Stomach smooth muscle (tissue), 2 donors: Measurements from ENCODE around the gene DNAJC12.

ENCODE experiments used
- H3K27ac ChIP-seq: one replicate; pipeline ENCODE4 v1.7.0; 2013; ENCODE audit warnings: mild to moderate bottlenecking, low read length, inconsistent platforms
- H3K27me3 ChIP-seq, 2 donors: one replicate each; pipeline ENCODE4 v1.7.0; 2013; ENCODE audit warnings: low read length in 2 of 2; ENCODE audit not compliant: insufficient read depth in 2 of 2, control insufficient read depth in 1 of 2
- H3K36me3 ChIP-seq, 2 donors: one replicate each; pipeline ENCODE4 v1.7.0; 2013; ENCODE audit warnings: low read length in 2 of 2; ENCODE audit not compliant: control insufficient read depth in 2 of 2, insufficient read depth in 2 of 2
- H3K4me1 ChIP-seq: one replicate; pipeline ENCODE4 v1.7.0; 2013; ENCODE audit warnings: low read length; ENCODE audit not compliant: control insufficient read depth, insufficient read depth
- H3K4me3 ChIP-seq, 2 donors: one replicate each; pipeline ENCODE4 v1.7.0; 2013; ENCODE audit warnings: low read length in 2 of 2
- H3K9ac ChIP-seq, 2 donors: one replicate each; pipeline ENCODE4 v1.7.0; 2013; ENCODE audit warnings: low read length in 2 of 2, mild to moderate bottlenecking in 1 of 2
- H3K9me3 ChIP-seq, 2 donors: one replicate each; pipeline ENCODE4 v1.7.0; 2013; ENCODE audit warnings: low read length in 2 of 2; ENCODE audit not compliant: control insufficient read depth in 2 of 2
- donor health status: healthy.
- donor health status: Pancreatic carcinoma.

Gene DNAJC12

DNA sequence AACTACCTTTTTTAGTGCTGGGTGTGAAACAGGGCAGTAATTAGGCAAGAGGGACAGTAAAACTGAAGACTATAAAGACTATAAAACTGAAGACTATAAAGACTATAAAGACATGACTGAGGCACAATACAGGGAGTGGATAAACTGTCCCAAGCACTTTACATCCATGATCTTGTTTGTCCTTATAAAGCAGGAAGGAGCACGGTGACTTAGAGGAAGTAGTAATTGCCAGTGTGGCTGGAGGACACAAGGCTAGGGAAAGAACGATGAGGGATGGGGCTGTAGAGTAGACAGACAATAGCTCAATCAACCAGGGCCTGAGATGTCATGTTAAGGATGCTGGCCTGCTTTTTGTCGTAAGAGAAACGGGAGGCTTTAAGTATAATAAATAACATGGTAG is 26.0 kb downstream of the DNAJC12 start:
- Histone ChIP-seq H3K27me3 (no peaks in the 10 kb centered on the region), H3K4me1 (no peaks in the 10 kb centered on the region), H3K9ac (no peak overlapping the region), H3K9me3 (no peaks in the 10 kb centered on the region), H3K36me3 (no peaks in the 10 kb centered on the region), H3K27ac (no peak overlapping the region), H3K4me3 (no peak overlapping the region)

DNA sequence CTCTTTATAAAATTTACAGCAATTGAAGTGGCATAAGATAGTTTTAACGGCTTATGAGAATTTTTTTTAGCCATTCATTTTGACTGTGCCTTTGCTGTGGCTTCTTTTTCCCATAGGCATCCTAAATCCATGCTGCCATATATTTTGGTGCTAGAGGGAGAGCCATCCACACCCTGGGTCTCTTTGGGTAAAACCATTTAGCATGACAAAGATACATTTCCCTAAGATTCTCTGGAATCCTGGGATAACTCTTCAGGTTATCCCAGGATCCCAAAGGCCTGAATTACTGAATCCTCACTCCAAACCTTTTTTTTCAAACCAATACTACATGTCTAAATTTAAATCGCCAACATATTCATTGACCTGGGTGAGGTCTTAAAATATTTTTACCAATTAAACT is 28.9 kb downstream of the DNAJC12 start:
- Histone ChIP-seq H3K4me3 (no peak overlapping the region), H3K36me3 (no peaks in the 10 kb centered on the region), H3K27ac (no peak overlapping the region), H3K27me3 (no peaks in the 10 kb centered on the region), H3K9ac (no peak overlapping the region), H3K4me1 (no peaks in the 10 kb centered on the region), H3K9me3 (no peaks in the 10 kb centered on the region)

DNA sequence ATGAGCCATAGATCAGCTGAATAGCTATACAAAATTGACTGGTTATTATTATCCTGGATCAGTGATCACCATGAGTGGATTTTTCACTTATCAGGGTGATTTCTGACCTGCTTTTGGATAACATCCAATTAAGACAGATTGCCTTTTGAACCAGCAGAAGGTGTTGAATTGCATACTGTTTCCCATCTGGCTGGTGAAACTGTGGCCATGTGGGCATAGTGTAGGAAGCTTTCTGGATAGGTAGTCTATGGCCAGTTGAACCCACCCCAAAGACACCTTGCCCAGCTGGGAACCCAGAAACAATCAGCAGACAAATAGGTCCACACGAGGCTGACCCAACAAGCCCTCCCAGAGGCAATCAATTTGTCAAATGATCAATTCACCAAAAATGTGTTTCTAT is 29.3 kb downstream of the DNAJC12 start:
- Histone ChIP-seq H3K9ac (no peak overlapping the region), H3K27me3 (no peaks in the 10 kb centered on the region), H3K9me3 (no peaks in the 10 kb centered on the region), H3K36me3 (no peaks in the 10 kb centered on the region), H3K4me1 (no peaks in the 10 kb centered on the region), H3K4me3 (no peak overlapping the region), H3K27ac (no peak overlapping the region)

DNA sequence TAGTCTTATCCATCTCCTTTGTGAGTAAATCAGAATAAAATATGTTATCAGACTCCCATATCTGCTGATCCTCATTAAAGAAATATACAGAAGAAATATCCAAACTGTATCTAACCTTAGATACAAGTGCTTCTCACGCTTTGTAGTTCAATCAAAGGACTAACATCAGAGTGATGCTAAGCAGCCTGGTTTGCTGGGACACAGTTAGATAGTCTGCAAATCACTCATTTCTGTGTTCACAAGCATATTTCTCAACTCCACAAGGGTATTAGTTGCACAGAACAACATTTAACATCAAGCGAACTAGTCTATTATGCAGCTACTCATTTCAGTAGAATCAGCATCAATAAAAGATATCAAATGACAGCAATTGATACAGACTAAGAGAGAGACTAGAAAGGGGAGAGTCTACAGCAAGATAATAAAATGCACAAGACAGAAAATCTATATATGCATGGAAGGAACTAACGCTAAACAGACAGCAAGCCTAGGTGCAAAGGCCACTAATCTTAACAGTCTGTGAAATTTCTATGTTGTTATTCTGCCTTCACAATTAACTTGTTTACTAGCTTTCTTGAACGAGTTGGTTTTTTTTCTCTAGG is 30.0 kb downstream of the DNAJC12 start:
- Histone ChIP-seq H3K36me3 (no peaks in the 10 kb centered on the region), H3K4me3 (no peak overlapping the region), H3K4me1 (no peaks in the 10 kb centered on the region), H3K9ac (no peak overlapping the region), H3K27ac (no peak overlapping the region), H3K27me3 (no peaks in the 10 kb centered on the region), H3K9me3 (no peaks in the 10 kb centered on the region)

DNA sequence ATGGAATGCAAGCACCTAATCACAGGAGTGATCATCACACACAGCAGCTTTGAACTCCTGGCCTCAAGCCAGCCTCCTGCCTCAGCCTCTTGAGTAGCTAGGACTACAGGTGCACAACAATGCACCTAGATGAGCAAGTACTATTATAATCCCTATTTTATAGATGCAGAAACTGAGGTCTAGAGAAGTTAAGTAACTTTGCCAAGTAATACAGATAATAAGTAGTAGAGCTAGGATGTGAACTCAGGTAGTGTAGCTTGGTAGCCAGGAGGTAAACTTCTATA is 33.7 kb downstream of the DNAJC12 start:
- H3K27ac ChIP-seq = no peak overlapping the region
- no peak overlapping the region for H3K9ac ChIP-seq
- H3K36me3 ChIP-seq = no peaks in the 10 kb centered on the region

DNA sequence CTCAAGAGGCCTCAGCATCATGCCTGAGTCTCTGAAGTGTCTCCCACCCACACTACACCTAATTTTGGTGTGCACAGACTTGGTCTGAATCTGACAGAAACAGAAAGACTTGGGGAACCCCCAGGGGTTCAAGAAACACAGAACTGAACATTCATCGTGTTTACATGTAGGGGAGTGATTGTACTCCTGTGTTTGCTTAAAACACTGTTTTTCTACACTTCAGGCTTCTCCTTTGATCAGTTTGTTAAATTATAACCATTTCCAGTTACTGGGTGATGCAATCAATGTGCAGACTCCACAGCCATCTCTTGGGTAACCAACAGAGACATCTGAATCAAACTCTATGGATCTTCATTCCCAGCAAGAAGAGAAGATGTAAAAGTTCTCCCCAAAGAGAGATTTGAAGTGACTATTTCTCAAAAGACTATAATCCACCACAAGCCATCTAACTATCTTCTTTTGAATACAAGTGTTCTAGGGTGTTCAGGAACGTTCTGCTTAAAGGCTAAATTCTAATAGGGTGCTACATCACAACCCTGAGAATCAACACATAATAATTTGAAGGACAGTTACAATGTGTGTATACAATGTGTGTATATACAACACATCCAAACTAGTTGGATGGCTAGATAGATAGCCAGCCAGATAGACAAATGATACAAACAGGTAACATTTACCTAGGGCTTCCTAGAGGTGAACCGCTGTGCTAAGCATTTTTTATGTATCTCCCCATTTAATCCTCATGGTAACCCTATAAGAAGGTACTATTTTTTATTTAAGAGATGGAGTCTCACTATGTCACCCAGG is 34.2 kb downstream of the DNAJC12 start:
- H3K9me3 ChIP-seq = no peaks in the 10 kb centered on the region
- H3K27me3 ChIP-seq = no peaks in the 10 kb centered on the region
- no peak overlapping the region for H3K27ac ChIP-seq
- H3K36me3 ChIP-seq = no peaks in the 10 kb centered on the region
- no peak overlapping the region for H3K9ac ChIP-seq
- no peaks in the 10 kb centered on the region for H3K4me1 ChIP-seq
- H3K4me3 ChIP-seq = no peak overlapping the region

More for the DNA sequence above, 33.7 kb downstream of the DNAJC12 start:
- Histone ChIP-seq H3K4me3 (no peak overlapping the region), H3K27me3 (no peaks in the 10 kb centered on the region), H3K4me1 (no peaks in the 10 kb centered on the region), H3K9me3 (no peaks in the 10 kb centered on the region)

DNA sequence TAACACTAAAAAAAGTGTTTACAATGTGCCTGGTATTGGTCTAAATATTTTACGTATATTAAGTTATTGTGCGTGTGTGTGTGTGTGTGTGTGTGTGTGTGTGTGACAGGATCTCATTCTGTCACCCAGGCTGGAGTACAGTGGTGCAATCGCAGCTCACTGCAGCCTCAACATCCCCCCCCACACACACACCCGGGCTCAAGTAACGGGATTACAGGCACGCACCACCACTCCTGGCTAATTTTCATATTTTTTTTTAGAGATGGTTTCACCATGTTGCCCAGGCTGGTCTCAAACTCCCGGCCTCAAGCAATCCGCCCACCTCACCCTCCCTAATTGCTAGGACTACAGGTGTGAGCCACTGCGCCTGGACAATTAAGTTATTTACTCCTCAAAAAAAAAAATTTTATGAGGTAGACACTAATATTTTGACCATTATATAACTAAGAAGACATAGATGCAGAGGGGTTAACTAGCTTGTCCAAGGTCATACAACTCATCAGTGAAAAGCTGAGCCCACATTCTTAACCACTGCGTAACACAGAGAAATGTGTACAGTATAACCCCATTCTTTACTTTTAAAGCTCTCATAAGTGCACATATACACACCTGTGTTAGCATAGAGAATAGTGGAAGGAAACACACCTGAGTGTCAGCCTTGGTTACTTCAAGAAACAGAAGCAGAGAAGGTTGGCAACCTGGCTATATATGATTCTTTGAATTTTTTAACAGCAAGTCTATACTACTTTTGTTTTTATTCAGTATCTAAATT is 35.0 kb downstream of the DNAJC12 start:
- Histone ChIP-seq H3K4me1 (no peaks in the 10 kb centered on the region), H3K9ac (no peak overlapping the region), H3K4me3 (no peak overlapping the region), H3K27me3 (no peaks in the 10 kb centered on the region), H3K9me3 (no peaks in the 10 kb centered on the region), H3K36me3 (no peaks in the 10 kb centered on the region), H3K27ac (no peak overlapping the region)

DNA sequence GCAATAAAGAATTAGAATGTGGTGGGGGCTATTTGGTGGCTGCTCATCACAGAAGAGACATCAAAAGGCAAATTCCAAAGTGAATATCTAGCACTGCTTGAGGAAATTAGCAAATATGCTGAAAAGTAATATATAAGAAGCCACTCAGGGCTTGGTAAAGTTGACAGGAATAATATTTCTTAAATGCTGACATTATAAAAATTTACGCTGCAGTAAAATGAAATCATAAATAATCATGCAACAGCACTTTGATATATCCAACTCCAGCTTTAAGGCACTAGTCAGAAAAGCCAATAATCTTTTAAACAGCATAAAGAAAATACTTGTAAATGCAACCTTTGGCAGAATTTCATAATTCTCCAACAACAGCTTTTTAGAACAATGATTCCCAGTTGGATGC is 36.9 kb downstream of the DNAJC12 start:
- Histone ChIP-seq H3K4me1 (no peaks in the 10 kb centered on the region), H3K9me3 (no peaks in the 10 kb centered on the region), H3K36me3 (no peaks in the 10 kb centered on the region), H3K4me3 (no peak overlapping the region), H3K9ac (no peak overlapping the region), H3K27ac (no peak overlapping the region), H3K27me3 (no peaks in the 10 kb centered on the region)

DNA sequence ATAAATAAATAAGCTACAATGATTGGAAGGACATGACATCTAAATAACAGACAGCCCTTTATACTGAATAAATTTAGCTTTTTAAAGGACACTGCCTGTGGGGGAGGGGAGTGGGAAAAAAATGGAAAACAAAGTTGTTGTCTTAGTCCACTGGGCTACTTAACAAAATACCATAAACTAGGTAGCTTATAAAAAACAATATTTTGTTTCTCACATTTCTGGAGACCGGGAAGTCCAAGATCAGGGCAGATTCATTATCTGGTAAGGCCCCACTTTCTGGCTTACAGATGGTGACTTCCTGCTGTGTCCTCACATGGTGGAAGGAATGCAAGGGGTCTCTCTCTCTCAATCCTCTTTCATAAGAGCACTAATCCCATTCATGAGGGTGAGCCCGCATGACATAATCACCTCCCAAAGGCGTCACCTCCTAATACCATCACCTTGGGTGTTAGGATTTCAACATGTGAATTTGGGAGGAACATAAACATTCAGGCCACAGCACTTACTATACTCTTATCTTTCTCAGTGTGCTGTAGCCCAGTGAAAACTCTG is 43.0 kb downstream of the DNAJC12 start:
- H3K27ac ChIP-seq = no peak overlapping the region
- H3K36me3 ChIP-seq = no peaks in the 10 kb centered on the region
- H3K27me3 ChIP-seq = no peaks in the 10 kb centered on the region
- H3K9ac ChIP-seq = no peak overlapping the region
- no peaks in the 10 kb centered on the region for H3K9me3 ChIP-seq
- H3K4me1 ChIP-seq = no peaks in the 10 kb centered on the region
- H3K4me3 ChIP-seq = no peak overlapping the region

DNA sequence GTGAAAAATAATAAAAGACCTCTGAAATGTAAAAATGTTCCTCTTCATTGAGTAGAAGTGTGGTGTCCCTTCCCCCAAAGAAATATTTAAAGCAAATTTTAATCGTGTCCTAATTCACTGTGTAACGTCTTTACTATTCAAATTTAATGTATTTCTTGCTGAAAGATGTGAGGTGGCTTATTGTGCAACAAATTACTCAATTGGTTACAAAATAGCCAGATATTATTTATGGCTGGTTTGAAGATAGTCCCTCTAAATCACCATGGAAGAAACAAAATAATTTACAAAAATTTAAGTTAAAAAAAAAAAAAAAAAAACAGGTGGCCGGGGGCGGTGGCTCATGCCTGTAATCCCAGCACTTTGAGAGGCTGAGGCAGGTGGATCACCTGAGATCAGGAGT is 43.7 kb downstream of the DNAJC12 start:
- H3K4me1 ChIP-seq = no peaks in the 10 kb centered on the region
- H3K27ac ChIP-seq = no peak overlapping the region
- H3K36me3 ChIP-seq = no peaks in the 10 kb centered on the region
- no peak overlapping the region for H3K4me3 ChIP-seq
- H3K27me3 ChIP-seq = no peaks in the 10 kb centered on the region
- H3K9ac ChIP-seq = no peak overlapping the region
- no peaks in the 10 kb centered on the region for H3K9me3 ChIP-seq
